IMR-90 (cell line): Measurements from ENCODE around the gene GALK1.

Experiments used
- BHLHE40 ChIP-seq: fragments of 150-350 bp; IDR thresholded peaks from 2 replicates; pipeline ENCODE4 v1.6.1; 2016; ENCODE audit warnings: mild to moderate bottlenecking, low read depth, low read length
- CEBPB ChIP-seq: IDR thresholded peaks from 2 replicates; pipeline ENCODE4 v1.6.1; 2012; ENCODE audit warnings: low read depth, low read length, improper control_type of control experiment
- CHD1 ChIP-seq: IDR thresholded peaks from 2 replicates; pipeline ENCODE4 v1.6.1; 2012; ENCODE audit warnings: low read depth, low read length, improper control_type of control experiment
- FOS ChIP-seq: fragments of 150-350 bp; IDR thresholded peaks from 2 replicates; pipeline ENCODE4 v1.6.1; 2016; ENCODE audit warnings: low read depth, low read length
- MAFK ChIP-seq: IDR thresholded peaks from 2 replicates; pipeline ENCODE4 v1.6.1; 2012; ENCODE audit warnings: low read depth, low read length, improper control_type of control experiment
- MAZ ChIP-seq: IDR thresholded peaks from 2 replicates; pipeline ENCODE4 v1.6.1; 2012; ENCODE audit warnings: low read depth, mild to moderate bottlenecking, low read length, improper control_type of control experiment, moderate library complexity, borderline replicate concordance
- NFE2L2 ChIP-seq: fragments of 150-350 bp; IDR thresholded peaks from 2 replicates; pipeline ENCODE4 v1.6.1; 2016; ENCODE audit warnings: low read depth, mild to moderate bottlenecking, low read length
- POLR2A ChIP-seq: IDR thresholded peaks from 2 replicates; pipeline ENCODE4 v1.6.1; 2012; ENCODE audit warnings: mild to moderate bottlenecking, low read depth, low read length
- RAD21 ChIP-seq: IDR thresholded peaks from 2 replicates; pipeline ENCODE4 v1.6.1; 2012; ENCODE audit warnings: low read length, improper control_type of control experiment
- RCOR1 ChIP-seq: IDR thresholded peaks from 2 replicates; pipeline ENCODE4 v1.6.1; 2012; ENCODE audit warnings: mild to moderate bottlenecking, low read length, improper control_type of control experiment; ENCODE audit not compliant: insufficient replicate concordance
- RFX5 ChIP-seq: IDR thresholded peaks from 2 replicates; pipeline ENCODE4 v1.8.0; 2012; ENCODE audit warnings: low read depth, mild to moderate bottlenecking, low read length, moderate library complexity
- SMC3 ChIP-seq: fragments of 150-350 bp; IDR thresholded peaks from 2 replicates; pipeline ENCODE4 v1.6.1; 2016; ENCODE audit warnings: low read depth, mild to moderate bottlenecking, antibody characterized with exemption, low read length, moderate library complexity
- TF ChIP-seq, protein P1 (sequence below): conservative IDR thresholded peaks from 2 replicates; pipeline ENCODE4 v1.5.1; 2012; ENCODE audit warnings: mild to moderate bottlenecking, low read depth, low read length, improper control_type of control experiment
- TF ChIP-seq, protein P2 (sequence below): fragments of 150-350 bp; IDR thresholded peaks from 2 replicates; pipeline ENCODE4 v1.6.1; 2016; ENCODE audit warnings: low read depth, mild to moderate bottlenecking, low read length, moderate library complexity, borderline replicate concordance

DNA sequence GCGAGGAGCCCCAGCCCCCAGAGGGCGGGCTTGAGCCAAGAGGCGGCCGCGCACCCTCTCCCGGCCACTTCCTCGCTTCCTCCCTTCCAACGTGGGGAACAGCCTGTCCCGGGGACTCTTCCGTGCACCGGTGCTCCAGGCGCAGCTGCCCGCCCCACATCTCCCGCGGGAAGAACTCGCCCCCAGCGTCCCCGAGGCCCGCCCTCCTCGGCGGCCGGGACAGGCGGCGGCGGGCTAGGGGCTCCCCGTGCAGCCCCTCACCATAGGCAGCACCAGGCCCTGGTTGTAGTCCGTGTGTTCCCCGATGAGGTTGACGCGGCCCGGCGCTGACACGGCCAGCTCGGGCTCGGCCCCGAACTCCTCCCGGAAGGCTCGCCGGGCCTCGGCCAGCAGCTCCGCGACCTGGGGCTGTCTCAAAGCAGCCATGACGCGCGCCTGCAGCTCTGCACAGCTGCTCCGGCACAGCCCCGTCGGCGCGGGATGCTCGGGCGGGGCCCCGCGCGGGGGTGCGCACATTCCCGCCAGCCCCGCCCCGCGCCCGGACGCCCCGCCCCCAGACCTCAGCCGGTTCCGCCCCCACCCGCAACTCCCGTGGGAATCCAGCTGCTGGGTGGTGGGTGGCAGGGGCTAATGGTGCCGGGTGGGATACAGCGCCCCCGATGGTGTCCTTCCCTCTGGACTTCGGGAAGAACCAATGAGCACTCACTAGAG is at the start of gene GALK1:
- TF ChIP-seq, protein P1, sequence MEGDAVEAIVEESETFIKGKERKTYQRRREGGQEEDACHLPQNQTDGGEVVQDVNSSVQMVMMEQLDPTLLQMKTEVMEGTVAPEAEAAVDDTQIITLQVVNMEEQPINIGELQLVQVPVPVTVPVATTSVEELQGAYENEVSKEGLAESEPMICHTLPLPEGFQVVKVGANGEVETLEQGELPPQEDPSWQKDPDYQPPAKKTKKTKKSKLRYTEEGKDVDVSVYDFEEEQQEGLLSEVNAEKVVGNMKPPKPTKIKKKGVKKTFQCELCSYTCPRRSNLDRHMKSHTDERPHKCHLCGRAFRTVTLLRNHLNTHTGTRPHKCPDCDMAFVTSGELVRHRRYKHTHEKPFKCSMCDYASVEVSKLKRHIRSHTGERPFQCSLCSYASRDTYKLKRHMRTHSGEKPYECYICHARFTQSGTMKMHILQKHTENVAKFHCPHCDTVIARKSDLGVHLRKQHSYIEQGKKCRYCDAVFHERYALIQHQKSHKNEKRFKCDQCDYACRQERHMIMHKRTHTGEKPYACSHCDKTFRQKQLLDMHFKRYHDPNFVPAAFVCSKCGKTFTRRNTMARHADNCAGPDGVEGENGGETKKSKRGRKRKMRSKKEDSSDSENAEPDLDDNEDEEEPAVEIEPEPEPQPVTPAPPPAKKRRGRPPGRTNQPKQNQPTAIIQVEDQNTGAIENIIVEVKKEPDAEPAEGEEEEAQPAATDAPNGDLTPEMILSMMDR, result peak; percentile 61
- TF ChIP-seq NFE2L2, result no peak
- peak; percentile 28; the same call in 1 of the 2 replicates for TF ChIP-seq POLR2A
- no peak for TF ChIP-seq BHLHE40
- no peak for TF ChIP-seq CHD1
- TF ChIP-seq MAZ, result peak; percentile 41; the same call in 1 of the 2 replicates
- no peak for TF ChIP-seq CEBPB
- TF ChIP-seq SMC3, result peak; percentile 40; the same call in 1 of the 2 replicates
- no peak for TF ChIP-seq MAFK
- no peak for TF ChIP-seq FOS
- no peak for TF ChIP-seq RFX5
- peak; percentile 47 for TF ChIP-seq RAD21
- no peak for TF ChIP-seq RCOR1
- TF ChIP-seq, protein P2, sequence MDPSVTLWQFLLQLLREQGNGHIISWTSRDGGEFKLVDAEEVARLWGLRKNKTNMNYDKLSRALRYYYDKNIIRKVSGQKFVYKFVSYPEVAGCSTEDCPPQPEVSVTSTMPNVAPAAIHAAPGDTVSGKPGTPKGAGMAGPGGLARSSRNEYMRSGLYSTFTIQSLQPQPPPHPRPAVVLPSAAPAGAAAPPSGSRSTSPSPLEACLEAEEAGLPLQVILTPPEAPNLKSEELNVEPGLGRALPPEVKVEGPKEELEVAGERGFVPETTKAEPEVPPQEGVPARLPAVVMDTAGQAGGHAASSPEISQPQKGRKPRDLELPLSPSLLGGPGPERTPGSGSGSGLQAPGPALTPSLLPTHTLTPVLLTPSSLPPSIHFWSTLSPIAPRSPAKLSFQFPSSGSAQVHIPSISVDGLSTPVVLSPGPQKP, result no peak
